Measurements from ENCODE around the gene OCA2.

OCA2 gene

DNA sequence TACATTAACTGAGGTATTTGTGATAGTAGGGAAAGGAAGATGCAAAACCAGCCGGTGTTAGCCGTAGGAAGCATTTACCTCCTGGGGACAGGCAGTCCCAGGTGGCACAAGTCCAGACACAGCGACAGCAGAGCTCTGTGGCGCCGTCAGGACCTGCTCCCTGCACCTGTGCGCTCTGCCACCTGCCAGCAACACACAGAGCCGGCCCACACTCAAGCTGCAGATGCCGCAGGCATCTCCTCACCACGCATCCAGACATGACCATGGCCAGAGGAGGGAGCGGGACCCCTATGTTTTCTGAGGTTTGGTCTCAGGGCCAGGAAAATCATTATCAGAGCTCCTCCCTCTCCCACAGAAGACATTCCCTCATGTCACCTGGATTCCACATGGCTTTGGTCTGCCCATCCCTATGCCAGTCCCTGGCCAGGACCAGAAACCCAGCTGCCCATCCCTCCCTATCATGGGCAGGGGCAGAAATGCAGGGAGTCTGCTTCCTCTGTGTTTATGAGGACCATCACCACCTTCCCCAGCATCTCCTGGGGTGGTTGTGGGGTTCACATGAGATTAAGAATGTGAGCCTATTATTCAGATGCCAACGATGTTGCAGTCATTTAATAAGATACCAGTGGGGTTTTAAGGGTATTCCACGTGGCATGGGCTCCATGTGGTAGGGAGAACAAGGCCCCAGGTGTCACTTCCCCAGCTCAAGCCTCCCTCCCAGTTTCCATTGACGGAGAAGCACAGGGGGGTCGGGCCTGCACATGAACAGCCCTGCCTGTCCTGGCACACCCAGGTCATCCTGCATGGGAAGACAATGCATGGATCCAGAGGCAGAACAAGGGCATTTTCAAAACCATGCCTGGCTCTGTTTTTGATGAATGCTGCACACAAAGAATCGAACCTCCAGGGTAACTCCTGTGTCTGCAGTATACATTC is 251.1 kb downstream of the OCA2 start:
- TF ChIP-seq, protein P1, sequence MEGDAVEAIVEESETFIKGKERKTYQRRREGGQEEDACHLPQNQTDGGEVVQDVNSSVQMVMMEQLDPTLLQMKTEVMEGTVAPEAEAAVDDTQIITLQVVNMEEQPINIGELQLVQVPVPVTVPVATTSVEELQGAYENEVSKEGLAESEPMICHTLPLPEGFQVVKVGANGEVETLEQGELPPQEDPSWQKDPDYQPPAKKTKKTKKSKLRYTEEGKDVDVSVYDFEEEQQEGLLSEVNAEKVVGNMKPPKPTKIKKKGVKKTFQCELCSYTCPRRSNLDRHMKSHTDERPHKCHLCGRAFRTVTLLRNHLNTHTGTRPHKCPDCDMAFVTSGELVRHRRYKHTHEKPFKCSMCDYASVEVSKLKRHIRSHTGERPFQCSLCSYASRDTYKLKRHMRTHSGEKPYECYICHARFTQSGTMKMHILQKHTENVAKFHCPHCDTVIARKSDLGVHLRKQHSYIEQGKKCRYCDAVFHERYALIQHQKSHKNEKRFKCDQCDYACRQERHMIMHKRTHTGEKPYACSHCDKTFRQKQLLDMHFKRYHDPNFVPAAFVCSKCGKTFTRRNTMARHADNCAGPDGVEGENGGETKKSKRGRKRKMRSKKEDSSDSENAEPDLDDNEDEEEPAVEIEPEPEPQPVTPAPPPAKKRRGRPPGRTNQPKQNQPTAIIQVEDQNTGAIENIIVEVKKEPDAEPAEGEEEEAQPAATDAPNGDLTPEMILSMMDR (IDR thresholded peaks at IDR 0.05; ENCODE audit: extremely low read depth, missing control alignments) = no peak
- DNase-seq (ENCODE audit: low spot score) = no peak

DNA sequence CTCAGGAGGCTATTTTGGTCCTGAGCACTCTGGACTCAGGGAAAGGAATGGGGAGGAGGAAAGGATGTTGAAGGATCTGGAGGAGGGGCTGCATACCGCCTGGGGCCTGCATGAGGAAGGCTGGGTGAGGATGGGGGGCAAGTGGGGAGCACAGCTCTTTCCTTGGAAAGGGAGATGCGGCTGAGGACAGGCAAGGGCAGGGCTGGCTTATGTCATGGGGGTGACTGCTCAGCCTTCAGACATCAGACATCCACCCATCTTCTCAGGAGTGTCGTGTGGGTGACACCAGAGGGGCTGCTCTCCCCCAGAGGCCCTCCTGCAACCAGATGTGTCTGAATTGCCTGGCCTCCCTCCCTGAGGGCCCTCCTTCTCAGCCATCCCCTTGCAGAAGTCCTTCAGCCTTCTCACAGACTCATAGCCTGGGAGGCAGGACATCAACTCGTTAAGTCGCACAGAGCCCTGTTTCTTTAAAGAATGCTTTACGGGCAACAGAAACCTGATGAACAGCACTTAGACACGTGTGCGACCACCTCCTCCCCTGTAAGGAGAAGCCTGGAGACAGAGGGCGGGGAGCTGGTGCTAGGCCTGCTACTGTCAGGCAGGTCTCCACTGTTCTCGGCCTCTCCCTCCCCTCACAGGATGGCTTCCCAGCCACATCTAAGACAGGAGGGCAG is 252.3 kb downstream of the OCA2 start:
- TF ChIP-seq, protein P1 (IDR thresholded peaks at IDR 0.05; ENCODE audit: extremely low read depth, missing control alignments) = no peak
- no peak for DNase-seq (ENCODE audit: low spot score)

DNA sequence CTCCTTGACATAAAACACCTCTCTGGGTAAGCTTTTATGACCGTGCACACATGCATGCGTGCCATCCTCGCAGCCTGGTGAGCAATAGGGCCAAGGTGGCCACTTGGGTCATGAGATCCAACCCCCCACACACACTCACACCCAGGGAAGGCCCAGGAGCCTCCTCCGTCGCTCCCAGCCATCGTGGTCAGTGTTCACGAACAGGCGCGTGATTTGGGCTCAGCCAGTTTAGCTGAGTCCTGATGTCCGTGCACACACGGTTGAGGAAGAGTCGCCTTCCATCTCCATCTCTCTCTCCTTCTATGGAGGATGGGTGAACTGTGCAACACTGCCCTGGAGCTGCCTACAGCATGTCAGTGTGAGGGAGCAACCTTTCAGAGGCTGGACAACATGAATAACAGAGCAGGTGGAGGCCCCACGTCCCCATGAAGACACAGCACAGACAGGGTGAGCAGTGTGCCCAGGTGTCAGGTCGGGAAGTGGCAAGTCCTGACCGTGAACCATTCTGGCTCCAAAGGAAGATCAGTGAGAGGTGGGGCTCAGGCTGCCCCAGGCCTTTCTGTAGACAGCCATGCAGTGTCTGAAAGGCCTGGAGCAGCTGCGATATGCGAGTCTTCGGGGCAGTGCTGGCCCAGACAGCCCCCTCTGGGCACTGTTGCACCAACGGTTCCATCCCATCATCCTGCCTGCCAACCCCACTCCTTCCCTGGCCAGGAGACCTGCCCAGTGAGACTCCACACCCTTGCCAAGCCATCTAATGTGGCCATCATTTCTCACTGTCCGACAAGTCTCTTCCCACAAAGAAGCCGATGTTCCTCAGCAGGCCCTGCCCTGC is 253.4 kb downstream of the OCA2 start:
- TF ChIP-seq, protein P1 (IDR thresholded peaks at IDR 0.05; ENCODE audit: extremely low read depth, missing control alignments) = no peak
- no peak for DNase-seq (ENCODE audit: low spot score)

DNA sequence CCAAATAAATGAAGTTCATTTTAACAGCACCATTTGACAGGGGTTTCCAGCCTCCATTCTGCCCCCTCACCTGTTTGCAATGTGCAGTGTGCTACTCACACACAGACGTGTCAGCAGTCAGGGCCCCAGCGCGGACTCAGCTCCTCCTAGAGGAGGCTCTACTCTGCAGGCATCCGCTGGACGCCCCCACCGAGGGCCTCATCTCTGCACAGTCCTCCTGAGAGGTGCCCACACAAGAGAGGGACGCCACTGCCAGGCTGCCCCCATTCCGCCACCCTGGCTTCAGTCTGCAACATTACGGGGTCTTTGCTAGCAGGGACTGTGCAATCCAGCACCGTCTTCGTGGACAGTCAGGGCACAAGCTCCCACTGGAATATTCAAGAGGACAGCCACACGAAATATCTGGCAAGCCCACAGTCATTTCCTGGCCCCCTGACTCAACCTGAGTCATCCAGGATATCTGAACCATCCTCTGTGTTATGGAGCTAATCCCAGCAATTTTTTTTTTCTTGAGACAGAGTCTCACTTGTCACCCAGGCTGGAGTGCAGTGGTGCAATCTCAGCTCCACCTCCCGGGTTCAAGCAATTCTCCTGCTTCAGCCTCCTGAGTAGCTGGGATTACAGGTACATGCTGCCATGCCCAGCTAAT is 255.0 kb downstream of the OCA2 start:
- TF ChIP-seq, protein P1 (IDR thresholded peaks at IDR 0.05; ENCODE audit: extremely low read depth, missing control alignments) = no peak
- no peak for DNase-seq (ENCODE audit: low spot score)

DNA sequence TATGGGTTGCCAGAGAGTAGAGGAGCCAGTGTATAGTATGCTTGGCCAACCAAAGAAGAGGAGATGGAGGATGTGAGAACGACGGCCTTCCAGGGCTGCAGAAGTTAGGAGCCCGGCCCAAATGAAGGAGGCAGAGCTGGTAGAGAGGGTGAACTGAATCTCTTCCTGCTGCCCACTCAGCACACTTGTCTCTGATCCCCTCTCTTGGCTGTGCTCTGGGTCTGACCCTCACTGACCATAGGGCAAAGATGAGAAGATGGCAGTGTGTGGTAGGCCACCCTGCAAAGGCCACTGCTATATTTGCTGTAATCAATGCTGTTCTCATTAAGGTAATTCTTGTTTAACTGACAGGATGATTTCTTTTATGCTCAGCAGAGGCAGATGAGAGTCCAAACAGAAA is 256.0 kb downstream of the OCA2 start:
- TF ChIP-seq, protein P1 (IDR thresholded peaks at IDR 0.05; ENCODE audit: extremely low read depth, missing control alignments) = no peak

DNA sequence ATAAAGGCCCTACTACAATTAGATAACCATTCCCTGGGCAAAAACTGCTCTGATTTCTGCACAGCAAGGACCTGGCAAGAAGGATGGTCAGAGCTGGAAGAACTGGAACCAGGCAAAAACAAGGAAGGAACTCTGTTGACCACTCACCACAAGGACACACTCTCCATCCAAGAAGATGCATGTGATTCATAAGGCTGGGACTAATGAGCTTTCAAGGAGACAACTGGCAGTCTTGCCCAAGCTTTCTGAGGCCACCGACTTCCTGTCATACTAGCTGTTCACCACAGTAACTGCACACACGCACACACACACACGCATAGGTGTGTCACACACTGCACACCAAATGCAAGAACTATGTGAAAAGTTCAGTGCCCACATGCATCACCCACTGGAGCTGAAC is 256.6 kb downstream of the OCA2 start:
- no peak for DNase-seq (ENCODE audit: low spot score)
- TF ChIP-seq, protein P1 (IDR thresholded peaks at IDR 0.05; ENCODE audit: extremely low read depth, missing control alignments) = no peak

More for the DNA sequence above, 256.0 kb downstream of the OCA2 start:
- DNase-seq (ENCODE audit: low spot score) = no peak

Data from GM20000 (cell line).